Uterus (tissue), 2 donors: Measurements from ENCODE around the gene RRP36.

Experiments
- CTCF ChIP-seq, 4 experiments: fragments of 200-600 bp in 2 of 4; fragments of 450-650 bp in 2 of 4; sonication (generic) in 2 of 4; IDR thresholded peaks; one replicate each; pipeline ENCODE4 v1.5.1; 2016 to 2019; ENCODE audit warnings: antibody characterized with exemption in 4 of 4, mild to moderate bottlenecking in 2 of 4, moderate library complexity in 1 of 4
- POLR2A ChIP-seq, 2 donors: fragments of 450-650 bp; IDR thresholded peaks; one replicate each; pipeline ENCODE4 v1.6.1; 2016; ENCODE audit warnings: antibody characterized with exemption in 2 of 2, mild to moderate bottlenecking in 1 of 2, moderate library complexity in 1 of 2

DNA sequence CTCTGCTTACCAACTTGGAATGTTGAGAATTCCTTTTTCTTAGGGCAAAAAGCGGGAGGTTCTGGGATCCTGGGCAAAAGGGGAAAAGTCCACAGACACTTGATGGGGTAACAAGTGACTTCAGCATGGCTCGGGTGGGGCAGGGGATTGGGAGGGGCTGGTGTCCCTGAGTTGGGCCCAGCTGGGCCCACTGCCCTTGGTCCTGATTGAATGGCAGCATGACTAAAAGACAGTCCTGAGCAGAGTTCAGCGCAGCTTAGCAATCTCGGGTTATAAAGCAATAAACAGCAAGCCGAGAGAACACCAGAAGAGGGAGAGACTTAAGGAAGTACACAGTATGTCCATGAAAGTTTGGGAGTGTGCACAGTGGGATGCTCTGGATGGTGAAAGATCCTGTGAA lies 31.5 kb upstream of the RRP36 start:
- TF ChIP-seq CTCF (IDR thresholded peaks at IDR 0.05) = no peak
- no peak for TF ChIP-seq POLR2A (IDR thresholded peaks at IDR 0.05)
